Psoas muscle (tissue), 8 donors: ENCODE measurements around the gene ASTN2. TPM values are rescaled to one million over a fixed set of nuclear protein-coding genes. Genes with fewer than 3 reads are reported as not detected.

ENCODE experiments used
- ATAC-seq, 4 donors: fragments of 200-7000 bp; cut with Tn5 transposase; one replicate each; pipeline ENCODE4 v1.9.1; 2020; ENCODE audit warnings: moderate library complexity in 3 of 4, mild to moderate bottlenecking in 2 of 4
- DNase-seq, 2 donors: peaks; one replicate each; pipeline ENCODE4 v3.0.0-alpha.2; 2020
- H3K27ac ChIP-seq: fragments of 200-600 bp; one replicate; pipeline ENCODE4 v1.8.0; 2022
- H3K27me3 ChIP-seq, 3 donors: fragments of 200-600 bp in 1 of 3; one replicate each; pipeline versions ENCODE4 v1.6.1 to v1.8.0; 2013 to 2022; ENCODE audit warnings: low read length in 2 of 3, mild to moderate bottlenecking in 2 of 3, moderate library complexity in 1 of 3; ENCODE audit not compliant: insufficient read depth in 3 of 3
- H3K36me3 ChIP-seq, 2 donors: fragments of 200-600 bp in 1 of 2; one replicate each; pipeline versions ENCODE4 v1.6.1 to v1.8.0; 2013 to 2022; ENCODE audit warnings: low read depth in 1 of 2, mild to moderate bottlenecking in 1 of 2, moderate library complexity in 1 of 2; ENCODE audit not compliant: insufficient read depth in 1 of 2
- H3K4me1 ChIP-seq: fragments of 200-600 bp; one replicate; pipeline ENCODE4 v1.8.0; 2022
- H3K4me3 ChIP-seq: fragments of 200-600 bp; one replicate; pipeline ENCODE4 v1.8.0; 2022; ENCODE audit warnings: mild to moderate bottlenecking
- H3K9me3 ChIP-seq: fragments of 200-600 bp; one replicate; pipeline ENCODE4 v1.8.0; 2022
- CTCF ChIP-seq: fragments of 200-600 bp; IDR thresholded peaks from one replicate; pipeline ENCODE4 v1.8.0; 2022; ENCODE audit warnings: antibody characterized with exemption
- WGBS, 3 donors: extraction: QIAGEN DNeasy Blood & Tissue Kit; methylation state at CpG; one replicate each; pipeline versions ENCODE4 v1.1.6 to v1.1.7; 2013; 5-methylcytosine and 5-hydroxymethylcytosine counted together
- intact Hi-C, 2 donors: fragments of 100-400 bp; cut with DNase I; formaldehyde crosslinking; loops; one replicate each; pipeline versions ENCODE4 v1.11.0 to v1.14.2; 2022
- polyA plus RNA-seq, 3 donors: library from polyadenylated mRNA; stranded (reverse); fragments of 200-250 nt; gene quantifications; one replicate each; pipeline ENCODE4 v1.2.3, GENCODE V29; 2013
- total RNA-seq, 4 donors: library from RNA; stranded (reverse); fragmentation: NEBNext Ultra II Directional in 2 of 4; extraction: Animal tissue kit (Norgen Biotek cat#: 25700) in 2 of 4; gene quantifications; one replicate each; pipeline versions ENCODE4 v1.2.1 to v1.2.4, GENCODE V29; 2021 to 2023
- donor health status: healthy with polysubstance abuse.
- donor health status: DM: no; HTN: no; CAD: no; lungs with moderate emphysema.
- donor health status: Bipolar disorder and iron deficiency.
- donor health status: healthy.
- donor health status: DM: yes; HTN: yes; CAD: no.
- donor health status: DM: no; HTN: no; CAD: no.
- donor health status: DM: no; HTN: no; CAD: no.
- donor health status: DM: yes; HTN: yes; CAD: no.

ASTN2 gene
- total and polyA plus RNA-seq, 7 donors, result 2.0 to 10.3 (median 3.3) TPM

- H3K4me3 ChIP-seq, result no peak overlapping the region
- 89 to 96% (median 90%) methylated on average over 2 of the region's 2 CpGs for WGBS, 3 donors
- no peak for TF ChIP-seq CTCF
- no peaks in the 10 kb centered on the region for H3K9me3 ChIP-seq
- no peaks in the 10 kb centered on the region for H3K4me1 ChIP-seq
- ATAC-seq (no peak), DNase-seq (no peak)
- intact Hi-C loops, result no loop called here
- H3K27me3 ChIP-seq, result no peaks in the 10 kb centered on the region
- H3K27ac ChIP-seq, result no peak overlapping the region
- H3K36me3 ChIP-seq, result no peaks in the 10 kb centered on the region
These were observed 414.6 kb downstream of the ASTN2 start for GRCh38 chr9:117000196-117000723.

GRCh38 chr9:116998305-116998704, 416.6 kb downstream of the ASTN2 start:
- Histone ChIP-seq H3K4me1 (no peaks in the 10 kb centered on the region), H3K36me3 (no peaks in the 10 kb centered on the region), H3K27ac (no peak overlapping the region), H3K9me3 (no peaks in the 10 kb centered on the region), H3K4me3 (no peak overlapping the region), H3K27me3 (no peaks in the 10 kb centered on the region)
- DNase-seq (no peak), ATAC-seq (no peak)
- intact Hi-C loops, result no loop called here
- TF ChIP-seq CTCF, result no peak

GRCh38 chr9:116992865-116993264, 422.0 kb downstream of the ASTN2 start:
- no peak for TF ChIP-seq CTCF
- intact Hi-C loops, result no loop called here
- ATAC-seq (no peak), DNase-seq (no peak)
- Histone ChIP-seq H3K4me3 (no peak overlapping the region), H3K9me3 (no peaks in the 10 kb centered on the region), H3K27ac (no peak overlapping the region), H3K4me1 (no peaks in the 10 kb centered on the region), H3K36me3 (no peaks in the 10 kb centered on the region), H3K27me3 (no peaks in the 10 kb centered on the region)
- 30 to 48% (median 44%) methylated on average over 2 of the region's 2 CpGs for WGBS, 3 donors

- Histone ChIP-seq H3K27ac (no peak overlapping the region), H3K36me3 (no peaks in the 10 kb centered on the region), H3K9me3 (no peaks in the 10 kb centered on the region), H3K27me3 (no peaks in the 10 kb centered on the region), H3K4me3 (no peak overlapping the region), H3K4me1 (no peaks in the 10 kb centered on the region)
- no peak for DNase-seq
- WGBS, 3 donors, result 85 to 92% (median 88%) methylated on average over 2 of the region's 2 CpGs
- TF ChIP-seq CTCF, result no peak
- intact Hi-C loops, result no loop called here
- ATAC-seq, result no peak
These were observed 423.8 kb downstream of the ASTN2 start for GRCh38 chr9:116991051-116991450.

- Histone ChIP-seq H3K36me3 (no peaks in the 10 kb centered on the region), H3K9me3 (no peaks in the 10 kb centered on the region), H3K27ac (no peak overlapping the region), H3K4me1 (no peaks in the 10 kb centered on the region), H3K27me3 (no peaks in the 10 kb centered on the region), H3K4me3 (no peak overlapping the region)
- TF ChIP-seq CTCF, result no peak
- DNase-seq, result no peak
- intact Hi-C loops, result no loop called here
- WGBS, 3 donors, result 27 to 41% (median 40%) methylated on average over 1 of the region's 1 CpG
- ATAC-seq, result no peak
These were observed 424.3 kb downstream of the ASTN2 start for GRCh38 chr9:116990592-116990991.
